H9 (cell line): ENCODE measurements around the gene DACH1. TPM values are rescaled to one million over a fixed set of nuclear protein-coding genes. Genes with fewer than 3 reads are reported as not detected.

Source experiments
- DNase-seq: peaks from one replicate; pipeline ENCODE4 v3.0.0-alpha.2; 2017
- H2AFZ ChIP-seq: one replicate; pipeline ENCODE4 v1.6.1; 2013; ENCODE audit warnings: mild to moderate bottlenecking, low read length, control low read depth, moderate library complexity
- H2AK5ac ChIP-seq: 2 replicates; pipeline ENCODE4 v1.6.1; 2013; ENCODE audit warnings: low read length, control low read depth, mixed read lengths; ENCODE audit not compliant: insufficient read length
- H2BK120ac ChIP-seq: one replicate; pipeline ENCODE4 v1.6.1; 2013; ENCODE audit warnings: low read depth, mild to moderate bottlenecking, low read length, control low read depth, inconsistent platforms; ENCODE audit not compliant: poor library complexity, severe bottlenecking
- H2BK12ac ChIP-seq: 2 replicates; pipeline ENCODE4 v1.6.1; 2013; ENCODE audit warnings: low read length, control low read depth, mixed read lengths, low read depth; ENCODE audit not compliant: insufficient read length
- H2BK15ac ChIP-seq: 2 replicates; pipeline ENCODE4 v1.6.1; 2013; ENCODE audit warnings: low read depth, low read length, control low read depth
- H2BK20ac ChIP-seq: one replicate; pipeline ENCODE4 v1.6.1; 2013; ENCODE audit warnings: low read depth, mild to moderate bottlenecking, low read length, control low read depth, inconsistent platforms; ENCODE audit not compliant: poor library complexity, severe bottlenecking
- H2BK5ac ChIP-seq: 2 replicates; pipeline ENCODE4 v1.6.1; 2013; ENCODE audit warnings: low read length, control low read depth, mixed read lengths; ENCODE audit not compliant: insufficient read length
- H3K14ac ChIP-seq: 2 replicates; pipeline ENCODE4 v1.6.1; 2013; ENCODE audit warnings: low read length, control low read depth; ENCODE audit not compliant: insufficient read depth
- H3K18ac ChIP-seq: 2 replicates; pipeline ENCODE4 v1.6.1; 2013; ENCODE audit warnings: low read depth, mild to moderate bottlenecking, mixed read lengths, low read length, control low read depth; ENCODE audit not compliant: insufficient read length
- H3K23ac ChIP-seq: 2 replicates; pipeline ENCODE4 v1.6.1; 2013; ENCODE audit warnings: low read length, control low read depth, mixed read lengths, low read depth; ENCODE audit not compliant: insufficient read length
- H3K23me2 ChIP-seq: 2 replicates; pipeline ENCODE4 v1.6.1; 2013; ENCODE audit warnings: low read depth, mild to moderate bottlenecking, mixed read lengths, low read length, control low read depth; ENCODE audit not compliant: insufficient read length, poor library complexity, severe bottlenecking
- H3K27ac ChIP-seq: 2 replicates; pipeline ENCODE4 v1.5.1; 2013; ENCODE audit warnings: low read length, control low read depth, mixed read lengths, low read depth; ENCODE audit not compliant: insufficient read length
- H3K27me3 ChIP-seq: 2 replicates; pipeline ENCODE4 v1.6.1; 2013; ENCODE audit warnings: low read length, control low read depth, inconsistent platforms; ENCODE audit not compliant: insufficient read depth
- H3K4ac ChIP-seq: 2 replicates; pipeline ENCODE4 v1.6.1; 2013; ENCODE audit warnings: low read depth, mild to moderate bottlenecking, control low read depth, inconsistent platforms, low read length, moderate library complexity
- H3K4me1 ChIP-seq: 2 replicates; pipeline ENCODE4 v1.6.1; 2013; ENCODE audit warnings: low read length, control low read depth, inconsistent platforms; ENCODE audit not compliant: insufficient read depth
- H3K4me2 ChIP-seq: 2 replicates; pipeline ENCODE4 v1.6.1; 2013; ENCODE audit warnings: low read length, control low read depth, mixed read lengths; ENCODE audit not compliant: insufficient read length, insufficient read depth
- H3K56ac ChIP-seq: 2 replicates; pipeline ENCODE4 v1.6.1; 2013; ENCODE audit warnings: low read depth, mild to moderate bottlenecking, mixed read lengths, low read length, control low read depth; ENCODE audit not compliant: insufficient read length
- H3K79me1 ChIP-seq: 2 replicates; pipeline ENCODE4 v1.6.1; 2013; ENCODE audit warnings: low read depth, mild to moderate bottlenecking, moderate library complexity, low read length, control low read depth, inconsistent platforms; ENCODE audit not compliant: insufficient read depth, poor library complexity, severe bottlenecking
- H3K79me2 ChIP-seq: 2 replicates; pipeline ENCODE4 v1.6.1; 2013; ENCODE audit warnings: low read length, control low read depth, inconsistent platforms; ENCODE audit not compliant: insufficient read depth
- H3K9ac ChIP-seq: 2 replicates; pipeline ENCODE4 v1.6.1; 2013; ENCODE audit warnings: low read length, control low read depth, mixed read lengths; ENCODE audit not compliant: insufficient read length; ENCODE audit errors: extremely low read depth
- H3K9me3 ChIP-seq: one replicate; pipeline ENCODE4 v1.6.1; 2013; ENCODE audit warnings: low read depth, low read length, inconsistent platforms; ENCODE audit not compliant: control insufficient read depth
- H3T11ph ChIP-seq: one replicate; pipeline ENCODE4 v1.6.1; 2013; ENCODE audit warnings: mild to moderate bottlenecking, low read length, control low read depth, inconsistent platforms
- H4K20me1 ChIP-seq: one replicate; pipeline ENCODE4 v1.6.1; 2013; ENCODE audit not compliant: control insufficient read depth, insufficient read length, insufficient read depth
- H4K5ac ChIP-seq: 2 replicates; pipeline ENCODE4 v1.6.1; 2013; ENCODE audit warnings: low read depth, mild to moderate bottlenecking, mixed read lengths, low read length, control low read depth; ENCODE audit not compliant: insufficient read length
- H4K8ac ChIP-seq: replicated peaks from 2 replicates; pipeline ENCODE4 v1.6.1; 2013; ENCODE audit warnings: low read length, control low read depth, mixed read lengths, low read depth; ENCODE audit not compliant: insufficient read length
- H4K91ac ChIP-seq: 2 replicates; pipeline ENCODE4 v1.6.1; 2013; ENCODE audit warnings: low read depth, mild to moderate bottlenecking, moderate library complexity, mixed read lengths, low read length, control low read depth; ENCODE audit not compliant: insufficient read length
- H3K27ac Mint-ChIP-seq, 3 experiments: 2 replicates in 2 of 3; 3 replicates in 1 of 3; pipeline ENCODE4 v1.8.0; 2020 to 2021; ENCODE audit warnings: mixed read lengths in 3 of 3, mild to moderate bottlenecking in 1 of 3, moderate library complexity in 1 of 3
- H3K27me3 Mint-ChIP-seq: 2 replicates; pipeline ENCODE4 v1.8.0; 2021; ENCODE audit warnings: low read depth, mild to moderate bottlenecking, moderate library complexity, mixed read lengths
- H3K36me3 Mint-ChIP-seq, 3 experiments: 2 replicates in 2 of 3; 3 replicates in 1 of 3; pipeline ENCODE4 v1.8.0; 2020 to 2021; ENCODE audit warnings: low read depth in 3 of 3, mixed read lengths in 3 of 3; ENCODE audit not compliant: insufficient read depth in 1 of 3
- H3K4me1 Mint-ChIP-seq, 2 experiments: 2 replicates each; pipeline ENCODE4 v1.8.0; 2020; ENCODE audit warnings: mixed read lengths in 2 of 2
- H3K4me3 Mint-ChIP-seq, 2 experiments: 2 replicates in 1 of 2; 3 replicates in 1 of 2; pipeline ENCODE4 v1.8.0; 2020 to 2021; ENCODE audit warnings: mild to moderate bottlenecking in 2 of 2, mixed read lengths in 2 of 2, moderate library complexity in 1 of 2
- H3K9me3 Mint-ChIP-seq, 2 experiments: 2 replicates in 1 of 2; 3 replicates in 1 of 2; pipeline ENCODE4 v1.8.0; 2020; ENCODE audit warnings: mild to moderate bottlenecking in 2 of 2, mixed read lengths in 2 of 2, moderate library complexity in 1 of 2
- CTCF ChIP-seq: fragments of 200-600 bp; sonication (generic); conservative IDR thresholded peaks from 3 replicates; pipeline ENCODE4 v1.8.0; 2021; ENCODE audit warnings: antibody characterized with exemption, mild to moderate bottlenecking
- WGBS: extraction: QIAGEN DNeasy Blood & Tissue Kit; methylation state at CpG from one replicate; pipeline ENCODE4 v1.1.7; 2013; ENCODE audit warnings: missing lambda C conversion rate, low lambda C conversion rate, mixed read lengths; ENCODE audit not compliant: insufficient read length; ENCODE audit errors: extremely low coverage; 5-methylcytosine and 5-hydroxymethylcytosine counted together
- total RNA-seq: library from RNA; stranded (reverse); gene quantifications from 2 replicates; pipeline ENCODE4 v1.2.1, GENCODE V29; 2021

The DACH1 gene
- total RNA-seq, 1 experiment from 2014 or later = not detected

GRCh38 chr13:71727042-71727441 lies 140.0 kb downstream of the DACH1 start:
- Histone ChIP-seq H3K56ac (no peak overlapping the region), H3K4me2 (no peak overlapping the region), H3K23ac (no peak overlapping the region), H3K4me1 (no peaks in the 10 kb centered on the region), H3K27ac (no peak overlapping the region), H2BK5ac (no peak overlapping the region), H3K18ac (no peak overlapping the region), H2BK12ac (no peak overlapping the region), H3K4ac (no peak overlapping the region), H4K8ac (no peak overlapping the region), H4K91ac (no peak overlapping the region), H3K79me2 (no peaks in the 10 kb centered on the region), H3K9me3 (no peaks in the 10 kb centered on the region), H3K9ac (no peak overlapping the region), H2BK120ac (no peak overlapping the region), H2AFZ (no peak overlapping the region), H3T11ph (no peak overlapping the region), H2BK15ac (no peak overlapping the region), H3K79me1 (no peaks in the 10 kb centered on the region), H3K23me2 (no peaks in the 10 kb centered on the region), H2AK5ac (no peak overlapping the region), H3K27me3 (no peaks in the 10 kb centered on the region), H3K14ac (no peak overlapping the region), H4K5ac (no peak overlapping the region), H4K20me1 (no peaks in the 10 kb centered on the region), H2BK20ac (no peak overlapping the region)
- no CpG with 5 or more reads among the region's 2 CpGs for WGBS
- no peak overlapping the region for H3K4me3 Mint-ChIP-seq
- no peaks in the 10 kb centered on the region for H3K36me3 Mint-ChIP-seq
- no peak overlapping the region for H3K27ac Mint-ChIP-seq
- DNase-seq = no peak
- no peaks in the 10 kb centered on the region for H3K27me3 Mint-ChIP-seq
- H3K9me3 Mint-ChIP-seq = no peaks in the 10 kb centered on the region
- no peak for TF ChIP-seq CTCF
- H3K4me1 Mint-ChIP-seq = peaks cover 21% of the 10 kb centered on the region in 2 experiments
